ENCODE results near the gene IFI44L. TPM values are rescaled to one million over a fixed set of nuclear protein-coding genes. Genes with fewer than 3 reads are reported as not detected.

IFI44L gene
- total RNA-seq, 4 donors from 2014 or later, result 0.84 to 3.4 (median 2.3) TPM

GRCh38 chr1:78607334-78607927, 12.8 kb upstream of the IFI44L start:
- no peak overlapping the region for H3K4me3 ChIP-seq (ENCODE audit: low read depth, poor library complexity, severe bottlenecking)
- intact Hi-C loops (cut with DNase I; ENCODE audit: low total_unique reads), result loop anchor here (10.0 kb wide), 1 partner anchor 463 kb away; no protein-coding TSS in a partner anchor
- no peak for DNase-seq (ENCODE audit: low spot score in 2 of 2)
- TF ChIP-seq POLR2A (IDR thresholded peaks at IDR 0.05), result no peak
- TF ChIP-seq, protein P1, sequence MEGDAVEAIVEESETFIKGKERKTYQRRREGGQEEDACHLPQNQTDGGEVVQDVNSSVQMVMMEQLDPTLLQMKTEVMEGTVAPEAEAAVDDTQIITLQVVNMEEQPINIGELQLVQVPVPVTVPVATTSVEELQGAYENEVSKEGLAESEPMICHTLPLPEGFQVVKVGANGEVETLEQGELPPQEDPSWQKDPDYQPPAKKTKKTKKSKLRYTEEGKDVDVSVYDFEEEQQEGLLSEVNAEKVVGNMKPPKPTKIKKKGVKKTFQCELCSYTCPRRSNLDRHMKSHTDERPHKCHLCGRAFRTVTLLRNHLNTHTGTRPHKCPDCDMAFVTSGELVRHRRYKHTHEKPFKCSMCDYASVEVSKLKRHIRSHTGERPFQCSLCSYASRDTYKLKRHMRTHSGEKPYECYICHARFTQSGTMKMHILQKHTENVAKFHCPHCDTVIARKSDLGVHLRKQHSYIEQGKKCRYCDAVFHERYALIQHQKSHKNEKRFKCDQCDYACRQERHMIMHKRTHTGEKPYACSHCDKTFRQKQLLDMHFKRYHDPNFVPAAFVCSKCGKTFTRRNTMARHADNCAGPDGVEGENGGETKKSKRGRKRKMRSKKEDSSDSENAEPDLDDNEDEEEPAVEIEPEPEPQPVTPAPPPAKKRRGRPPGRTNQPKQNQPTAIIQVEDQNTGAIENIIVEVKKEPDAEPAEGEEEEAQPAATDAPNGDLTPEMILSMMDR (IDR thresholded peaks at IDR 0.05), result no peak
- WGBS, 2 donors, result 88 to 90% methylated on average over 5 of the region's 5 CpGs

- 62 to 78% methylated on average over 4 of the region's 4 CpGs for WGBS, 2 donors
Measured at GRCh38 chr1:78607944-78608343, 12.3 kb upstream of the IFI44L start.

DNA sequence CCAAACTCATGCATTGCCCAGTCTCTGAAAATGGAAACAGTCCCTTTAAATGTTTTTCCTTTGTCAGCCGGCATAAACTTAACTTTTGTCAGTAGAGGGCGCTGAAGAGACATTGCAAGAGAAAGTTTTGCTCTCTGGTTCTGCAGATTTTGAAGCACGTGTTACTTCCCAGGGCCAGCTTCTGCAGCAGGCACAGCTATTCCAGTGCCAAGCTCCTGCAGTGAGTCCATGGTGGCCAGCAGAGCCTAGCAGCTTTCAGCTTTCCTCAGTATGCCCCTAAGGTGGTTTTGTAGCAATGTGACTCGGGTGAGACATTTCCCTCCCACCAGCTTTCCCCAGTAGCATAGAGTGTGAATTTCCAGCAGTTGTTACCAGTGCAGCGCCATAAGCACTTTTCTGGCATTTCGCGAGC, 2.6 kb upstream of the IFI44L start:
- no peak overlapping the region for H3K4me3 ChIP-seq (ENCODE audit: low read depth, poor library complexity, severe bottlenecking)
- DNase-seq (ENCODE audit: low spot score in 2 of 2), result peak; percentile 66 to 86
- intact Hi-C loops (cut with DNase I; ENCODE audit: low total_unique reads), result no loop called here
- TF ChIP-seq, protein P1 (IDR thresholded peaks at IDR 0.05), result peak in 1 of 3 donors; percentile 74
- no peak for TF ChIP-seq POLR2A (IDR thresholded peaks at IDR 0.05)
- 32 to 37% methylated on average over 7 of the region's 7 CpGs for WGBS, 2 donors

More at GRCh38 chr1:78607944-78608343, 12.3 kb upstream of the IFI44L start:
- no peak for DNase-seq (ENCODE audit: low spot score in 2 of 2)
- TF ChIP-seq, protein P1 (IDR thresholded peaks at IDR 0.05), result no peak
- no peak for TF ChIP-seq POLR2A (IDR thresholded peaks at IDR 0.05)
- intact Hi-C loops (cut with DNase I; ENCODE audit: low total_unique reads), result loop anchor here (10.0 kb wide), 1 partner anchor 463 kb away; no protein-coding TSS in a partner anchor
- no peak overlapping the region for H3K4me3 ChIP-seq (ENCODE audit: low read depth, poor library complexity, severe bottlenecking)

DNA sequence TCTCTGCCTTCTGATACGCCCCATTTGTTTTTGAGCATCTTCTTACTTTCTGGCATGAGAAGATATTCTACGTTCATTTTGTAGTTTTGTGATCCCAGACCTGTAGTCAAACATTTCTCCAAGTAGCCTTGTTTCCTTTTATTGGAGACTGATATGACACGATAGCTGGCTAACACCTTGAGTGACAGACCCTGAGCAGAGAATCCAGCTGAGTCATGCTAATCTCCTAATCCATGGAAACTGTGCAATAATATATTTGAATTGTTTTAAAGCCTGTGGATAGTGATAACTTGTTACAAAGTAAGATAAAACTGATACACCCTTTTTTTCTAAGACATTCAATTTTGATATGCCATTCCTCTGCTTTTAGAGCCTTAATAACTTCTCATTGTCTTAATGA, 1.2 kb upstream of the IFI44L start:
- H3K4me3 ChIP-seq (ENCODE audit: low read depth, poor library complexity, severe bottlenecking), result no peak overlapping the region
- WGBS, 2 donors, result 71 to 74% methylated on average over 3 of the region's 3 CpGs
- DNase-seq (ENCODE audit: low spot score in 2 of 2), result no peak
- intact Hi-C loops (cut with DNase I; ENCODE audit: low total_unique reads), result no loop called here
- no peak for TF ChIP-seq POLR2A (IDR thresholded peaks at IDR 0.05)
- TF ChIP-seq, protein P1 (IDR thresholded peaks at IDR 0.05), result no peak

GRCh38 chr1:78619446-78619802, 824 bp upstream of the IFI44L start:
- WGBS, 2 donors, result 43 to 46% methylated on average over 4 of the region's 4 CpGs
- no peak for TF ChIP-seq POLR2A (IDR thresholded peaks at IDR 0.05)
- TF ChIP-seq, protein P1 (IDR thresholded peaks at IDR 0.05), result no peak
- intact Hi-C loops (cut with DNase I; ENCODE audit: low total_unique reads), result no loop called here
- H3K4me3 ChIP-seq (ENCODE audit: low read depth, poor library complexity, severe bottlenecking), result no peak overlapping the region
- DNase-seq (ENCODE audit: low spot score in 2 of 2), result no peak

DNA sequence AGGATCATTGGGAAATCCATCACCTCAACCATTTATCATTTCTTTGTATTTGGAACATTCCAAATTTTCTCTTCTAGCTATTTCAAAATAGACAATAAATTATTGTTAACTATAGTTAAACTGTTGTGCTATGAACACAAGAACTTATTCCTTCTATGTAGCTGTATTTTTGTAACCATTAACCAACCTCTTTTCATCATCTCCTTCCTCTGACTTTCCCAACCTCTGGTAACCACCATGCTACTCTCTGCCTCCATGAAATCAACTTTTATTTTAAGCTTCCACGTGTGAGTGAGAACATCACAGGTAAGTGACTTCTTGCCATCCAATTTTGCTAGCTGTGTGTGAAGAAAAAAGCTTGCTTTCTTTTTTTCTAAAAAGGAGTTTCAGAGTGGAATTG, 418 bp downstream of the IFI44L start:
- no peak for DNase-seq (ENCODE audit: low spot score in 2 of 2)
- no peak for TF ChIP-seq POLR2A (IDR thresholded peaks at IDR 0.05)
- TF ChIP-seq, protein P1 (IDR thresholded peaks at IDR 0.05), result no peak
- no peak overlapping the region for H3K4me3 ChIP-seq (ENCODE audit: low read depth, poor library complexity, severe bottlenecking)
- intact Hi-C loops (cut with DNase I; ENCODE audit: low total_unique reads), result no loop called here
- 16 to 17% methylated on average over 1 of the region's 1 CpG for WGBS, 2 donors
